CD14-positive monocyte (primary cell): ENCODE measurements around the gene ITPR2. TPM values are rescaled to one million over a fixed set of nuclear protein-coding genes. Genes with fewer than 3 reads are reported as not detected.

ENCODE experiments used
- DNase-seq, 3 donors: peaks; one replicate each; pipeline ENCODE4 v3.0.0-alpha.2; 2011 to 2022
- H2AFZ ChIP-seq: 2 replicates; pipeline ENCODE4 v1.6.0; 2012; ENCODE audit warnings: mild to moderate bottlenecking, low read depth, low read length, inconsistent platforms; ENCODE audit not compliant: insufficient read depth, poor library complexity, severe bottlenecking
- H3K27ac ChIP-seq, 2 donors: 1 replicate in 1 of 2; 2 replicates in 1 of 2; pipeline ENCODE4 v1.5.1; 2012 to 2013; ENCODE audit warnings: low read length in 2 of 2, control low read depth in 1 of 2, inconsistent platforms in 1 of 2, low read depth in 1 of 2, mild to moderate bottlenecking in 1 of 2
- H3K27me3 ChIP-seq, 2 donors: one replicate each; pipeline versions ENCODE4 v1.6.0 to v1.6.1; 2011 to 2013; ENCODE audit warnings: low read length in 2 of 2; ENCODE audit not compliant: control insufficient read depth in 2 of 2, insufficient read depth in 2 of 2
- H3K36me3 ChIP-seq, 2 donors: replicated peaks in 1 of 2; 1 replicate in 1 of 2; 2 replicates in 1 of 2; pipeline versions ENCODE4 v1.5.1 to v1.6.1; 2012 to 2013; ENCODE audit warnings: low read length in 2 of 2, control low read depth in 1 of 2, inconsistent platforms in 1 of 2, mild to moderate bottlenecking in 1 of 2; ENCODE audit not compliant: insufficient read depth in 2 of 2, control insufficient read depth in 1 of 2
- H3K4me1 ChIP-seq, 2 donors: 1 replicate in 1 of 2; 2 replicates in 1 of 2; pipeline versions ENCODE4 v1.5.1 to v1.6.1; 2012 to 2013; ENCODE audit warnings: low read length in 2 of 2, control low read depth in 1 of 2, inconsistent platforms in 1 of 2, mild to moderate bottlenecking in 1 of 2, moderate library complexity in 1 of 2; ENCODE audit not compliant: insufficient read depth in 2 of 2, control insufficient read depth in 1 of 2
- H3K4me2 ChIP-seq: replicated peaks from 2 replicates; pipeline ENCODE3; 2012; ENCODE audit warnings: low read length, moderate library complexity, mild to moderate bottlenecking; ENCODE audit not compliant: poor library complexity, severe bottlenecking; ENCODE audit errors: extremely low read depth
- H3K4me3 ChIP-seq, 3 experiments: fragments of 200-600 bp in 1 of 3; sonication (generic) in 1 of 3; replicated peaks in 1 of 3; 1 replicate in 2 of 3; 2 replicates in 1 of 3; pipeline ENCODE4 v1.5.1; 2011 to 2013; ENCODE audit warnings: low read length in 3 of 3, mild to moderate bottlenecking in 3 of 3, control low read depth in 2 of 3, low read depth in 2 of 3, inconsistent platforms in 1 of 3, moderate library complexity in 1 of 3
- H3K79me2 ChIP-seq: 2 replicates; pipeline ENCODE4 v1.6.0; 2012; ENCODE audit warnings: mild to moderate bottlenecking, control low read depth, inconsistent platforms, low read length, moderate library complexity; ENCODE audit not compliant: insufficient read depth
- H3K9ac ChIP-seq: 2 replicates; pipeline ENCODE4 v1.6.0; 2017; ENCODE audit warnings: low read length, mild to moderate bottlenecking; ENCODE audit not compliant: insufficient read depth, poor library complexity, severe bottlenecking
- H3K9me3 ChIP-seq, 2 donors: replicated peaks in 1 of 2; 1 replicate in 1 of 2; 2 replicates in 1 of 2; pipeline versions ENCODE4 v1.5.1 to v1.6.1; 2012 to 2013; ENCODE audit warnings: low read length in 2 of 2, control low read depth in 1 of 2; ENCODE audit not compliant: control insufficient read depth in 1 of 2, insufficient read depth in 1 of 2
- H4K20me1 ChIP-seq: 2 replicates; pipeline ENCODE4 v1.6.0; 2012; ENCODE audit warnings: mild to moderate bottlenecking, low read length, control low read depth, moderate library complexity; ENCODE audit not compliant: insufficient read depth
- H3K27ac Mint-ChIP-seq, 7 donors: one replicate each; pipeline ENCODE4 v1.8.0; 2020; ENCODE audit warnings: mild to moderate bottlenecking in 7 of 7, mixed read lengths in 7 of 7, moderate library complexity in 6 of 7, inconsistent platforms in 2 of 7
- H3K27me3 Mint-ChIP-seq, 3 donors: one replicate each; pipeline ENCODE4 v1.8.0; 2021 to 2022; ENCODE audit warnings: low read depth in 3 of 3, mild to moderate bottlenecking in 3 of 3, mixed read lengths in 3 of 3, moderate library complexity in 3 of 3, inconsistent platforms in 1 of 3
- H3K36me3 Mint-ChIP-seq, 2 donors: one replicate each; pipeline ENCODE4 v1.8.0; 2020; ENCODE audit warnings: mixed read lengths in 2 of 2, inconsistent platforms in 1 of 2, mild to moderate bottlenecking in 1 of 2
- H3K4me1 Mint-ChIP-seq: one replicate; pipeline ENCODE4 v1.8.0; 2020; ENCODE audit warnings: mild to moderate bottlenecking, mixed read lengths
- H3K4me3 Mint-ChIP-seq, 2 donors: one replicate each; pipeline ENCODE4 v1.8.0; 2020; ENCODE audit warnings: mild to moderate bottlenecking in 2 of 2, mixed read lengths in 2 of 2, moderate library complexity in 1 of 2
- H3K9me3 Mint-ChIP-seq, 7 donors: one replicate each; pipeline ENCODE4 v1.8.0; 2020 to 2022; ENCODE audit warnings: mixed read lengths in 7 of 7, mild to moderate bottlenecking in 6 of 7, moderate library complexity in 6 of 7, inconsistent platforms in 2 of 7
- WGBS: methylation state at CpG from one replicate; pipeline ENCODE4 v1.1.5; 2013; ENCODE audit warnings: missing lambda C conversion rate; ENCODE audit not compliant: insufficient coverage; 5-methylcytosine and 5-hydroxymethylcytosine counted together
- intact Hi-C, 2 donors: fragments of 100-400 bp; cut with micrococcal nuclease; formaldehyde crosslinking; loops; one replicate each; pipeline versions ENCODE4 v1.15.0 to v1.15.1; 2023
- polyA plus RNA-seq, 3 donors: library from polyadenylated mRNA; depleted of rRNA in 1 of 3; unstranded in 2 of 3; stranded (reverse) in 1 of 3; fragments of 300-500 nt in 2 of 3; fragments of >200 nt in 1 of 3; fragmentation: Illumina TruSeq in 2 of 3; gene quantifications; 1 replicate in 2 of 3; 2 replicates in 1 of 3; pipeline ENCODE4 v1.2.3, GENCODE V29; 2012 to 2021
- TF ChIP-seq, protein P1 (sequence below): fragments of 200-600 bp; IDR thresholded peaks from one replicate; pipeline ENCODE4 v1.8.0; 2022; ENCODE audit warnings: antibody characterized with exemption, mild to moderate bottlenecking

The ITPR2 gene
- polyA plus RNA-seq, 3 donors: 2.7 to 6.4 (median 5.7) TPM

DNA sequence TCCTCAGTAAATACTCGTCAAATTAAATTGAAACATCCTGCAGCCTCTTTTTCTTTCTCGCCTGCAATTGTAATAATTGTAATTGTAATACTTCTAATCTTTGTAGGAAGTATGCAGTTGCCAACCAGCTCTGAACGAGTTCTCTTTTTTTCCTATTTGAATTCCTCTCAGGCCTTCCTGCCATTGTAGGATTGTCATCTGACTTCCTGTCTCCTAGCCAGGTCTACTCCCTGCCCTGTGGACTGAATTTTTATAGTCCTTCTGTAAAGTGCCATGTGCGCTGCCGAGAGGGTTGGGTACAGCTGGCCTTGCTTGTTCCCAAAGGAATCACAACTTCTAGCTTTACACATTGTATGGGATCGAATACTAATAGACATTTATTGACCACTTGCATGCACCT, 454.3 kb downstream of the ITPR2 start:
- no peak for DNase-seq
- Histone ChIP-seq H4K20me1 (no peaks in the 10 kb centered on the region), H3K4me1 (peaks cover 3 to 9% of the 10 kb centered on the region in 2 donors), H3K9me3 (no peaks in the 10 kb centered on the region), H2AFZ (no peak overlapping the region), H3K9ac (no peak overlapping the region), H3K4me3 (no peak overlapping the region), H3K4me2 (no peak overlapping the region), H3K36me3 (no peaks in the 10 kb centered on the region), H3K79me2 (no peaks in the 10 kb centered on the region), H3K27me3 (no peaks in the 10 kb centered on the region), H3K27ac (no peak overlapping the region)
- Mint-ChIP-seq H3K4me3 (no peak overlapping the region), H3K9me3 (peaks cover 0 to 9% (median 5%) of the 10 kb centered on the region in 7 donors), H3K36me3 (peaks cover 9 to 21% of the 10 kb centered on the region in 2 donors), H3K27ac (no peak overlapping the region), H3K4me1 (peaks cover 11% of the 10 kb centered on the region), H3K27me3 (no peaks in the 10 kb centered on the region)
- TF ChIP-seq, protein P1, sequence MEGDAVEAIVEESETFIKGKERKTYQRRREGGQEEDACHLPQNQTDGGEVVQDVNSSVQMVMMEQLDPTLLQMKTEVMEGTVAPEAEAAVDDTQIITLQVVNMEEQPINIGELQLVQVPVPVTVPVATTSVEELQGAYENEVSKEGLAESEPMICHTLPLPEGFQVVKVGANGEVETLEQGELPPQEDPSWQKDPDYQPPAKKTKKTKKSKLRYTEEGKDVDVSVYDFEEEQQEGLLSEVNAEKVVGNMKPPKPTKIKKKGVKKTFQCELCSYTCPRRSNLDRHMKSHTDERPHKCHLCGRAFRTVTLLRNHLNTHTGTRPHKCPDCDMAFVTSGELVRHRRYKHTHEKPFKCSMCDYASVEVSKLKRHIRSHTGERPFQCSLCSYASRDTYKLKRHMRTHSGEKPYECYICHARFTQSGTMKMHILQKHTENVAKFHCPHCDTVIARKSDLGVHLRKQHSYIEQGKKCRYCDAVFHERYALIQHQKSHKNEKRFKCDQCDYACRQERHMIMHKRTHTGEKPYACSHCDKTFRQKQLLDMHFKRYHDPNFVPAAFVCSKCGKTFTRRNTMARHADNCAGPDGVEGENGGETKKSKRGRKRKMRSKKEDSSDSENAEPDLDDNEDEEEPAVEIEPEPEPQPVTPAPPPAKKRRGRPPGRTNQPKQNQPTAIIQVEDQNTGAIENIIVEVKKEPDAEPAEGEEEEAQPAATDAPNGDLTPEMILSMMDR: no peak
- intact Hi-C loops: no loop called here
- 6% methylated on average over 3 of the region's 6 CpGs for WGBS

DNA sequence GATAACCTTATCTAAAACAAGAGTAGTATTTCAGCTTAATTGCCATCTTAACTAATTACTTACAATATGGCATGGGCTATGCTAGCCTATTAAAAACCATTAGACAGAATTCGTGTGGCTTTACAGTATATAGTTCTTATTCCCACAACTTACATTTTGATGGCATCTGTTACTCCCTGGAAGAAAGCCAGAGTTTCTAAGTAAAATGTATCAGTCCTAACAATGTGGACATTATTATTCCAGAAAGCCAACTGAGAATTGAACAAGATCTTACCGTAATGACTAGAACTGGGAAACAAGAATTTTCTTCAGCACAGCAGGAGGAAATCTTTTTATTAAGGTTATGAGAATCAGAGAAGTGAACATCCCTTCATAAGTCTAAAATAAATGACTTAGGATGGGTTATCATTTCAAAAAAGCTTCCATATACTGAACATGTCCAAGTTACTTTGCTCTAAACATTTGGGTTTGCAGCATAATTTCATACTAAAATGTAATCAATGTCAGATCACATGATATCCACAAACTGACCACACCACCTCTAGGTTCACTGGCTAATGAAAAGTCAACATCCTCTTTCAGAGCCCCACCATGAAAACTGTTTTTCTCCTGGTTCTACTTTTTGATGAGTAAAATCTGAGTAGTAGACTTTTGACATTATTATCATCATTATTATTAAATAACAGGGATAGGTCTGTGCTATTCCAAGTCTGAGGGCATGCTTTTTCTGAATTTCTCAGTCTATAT, 457.9 kb downstream of the ITPR2 start:
- no peak overlapping the region for H3K27ac ChIP-seq
- peaks cover 10 to 15% of the 10 kb centered on the region in 2 donors for H3K36me3 Mint-ChIP-seq
- H3K9me3 ChIP-seq: no peaks in the 10 kb centered on the region
- no peak overlapping the region for H3K4me2 ChIP-seq
- no peaks in the 10 kb centered on the region for H3K27me3 ChIP-seq
- no peak for DNase-seq
- peaks cover 11% of the 10 kb centered on the region for H3K4me1 Mint-ChIP-seq
- intact Hi-C loops: no loop called here
- no peaks in the 10 kb centered on the region for H3K27me3 Mint-ChIP-seq
- peaks cover 0 to 2% (median 0%) of the 10 kb centered on the region in 7 donors for H3K9me3 Mint-ChIP-seq
- peaks cover 3 to 9% of the 10 kb centered on the region in 2 donors for H3K4me1 ChIP-seq
- no CpG with 5 or more reads among the region's 2 CpGs for WGBS
- no peaks in the 10 kb centered on the region for H3K36me3 ChIP-seq
- H3K4me3 ChIP-seq: no peak overlapping the region
- TF ChIP-seq, protein P1: no peak
- no peak overlapping the region for H2AFZ ChIP-seq
- H3K4me3 Mint-ChIP-seq: no peak overlapping the region
- no peaks in the 10 kb centered on the region for H3K79me2 ChIP-seq
- no peaks in the 10 kb centered on the region for H4K20me1 ChIP-seq
- H3K27ac Mint-ChIP-seq: no peak overlapping the region
- H3K9ac ChIP-seq: no peak overlapping the region
